HPDE6-E6E7 (cell line): ENCODE data around the gene S100A1.

Experiments used
- DNase-seq: peaks from one replicate; pipeline ENCODE4 v3.0.0; 2011; ENCODE audit warnings: missing footprints; ENCODE audit errors: extremely low spot score

Gene S100A1

DNA sequence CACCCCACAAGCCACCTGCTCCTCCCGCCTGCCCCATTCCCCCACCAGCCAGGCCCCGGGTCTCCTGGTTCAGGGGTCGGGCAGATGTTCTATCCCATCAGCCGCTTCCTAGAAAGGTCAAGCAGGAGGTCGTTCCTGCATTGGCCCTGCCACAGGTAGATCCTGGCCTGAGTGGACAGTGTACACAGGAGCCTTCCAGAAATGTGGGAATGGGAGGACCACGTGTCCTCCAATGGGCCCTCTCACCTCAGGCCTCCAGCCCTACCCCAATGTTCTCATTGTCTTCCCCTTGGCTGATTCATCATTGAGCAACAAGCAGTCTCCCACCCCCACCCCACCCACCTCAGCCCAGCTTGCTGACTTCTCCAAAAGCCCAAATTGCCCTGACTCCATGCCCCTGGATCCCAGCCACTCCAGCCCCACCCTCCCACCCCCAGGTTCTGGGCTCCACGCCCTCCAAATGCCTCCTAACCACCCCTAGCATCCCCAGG lies 17.4 kb upstream of the S100A1 start:
- no peak for DNase-seq

DNA sequence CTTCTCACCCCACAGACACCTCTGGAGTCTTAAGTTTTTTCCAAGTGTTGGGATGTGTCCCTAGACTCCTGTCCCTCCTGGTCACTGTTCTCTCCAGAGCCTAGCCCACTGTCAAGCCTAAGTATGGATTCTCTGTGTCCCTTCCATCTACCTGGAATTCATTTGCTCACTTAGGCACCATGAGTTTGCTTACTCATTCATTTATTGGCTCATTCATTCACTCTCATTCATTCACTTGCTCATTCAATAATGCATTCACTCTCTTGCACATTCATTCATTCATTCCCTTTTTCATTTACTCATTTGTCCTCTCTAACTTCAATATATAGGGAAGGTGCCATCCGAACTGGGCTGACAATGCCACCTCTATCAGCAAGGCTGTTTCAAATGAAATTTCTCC lies 16.9 kb upstream of the S100A1 start:
- no peak for DNase-seq

DNA sequence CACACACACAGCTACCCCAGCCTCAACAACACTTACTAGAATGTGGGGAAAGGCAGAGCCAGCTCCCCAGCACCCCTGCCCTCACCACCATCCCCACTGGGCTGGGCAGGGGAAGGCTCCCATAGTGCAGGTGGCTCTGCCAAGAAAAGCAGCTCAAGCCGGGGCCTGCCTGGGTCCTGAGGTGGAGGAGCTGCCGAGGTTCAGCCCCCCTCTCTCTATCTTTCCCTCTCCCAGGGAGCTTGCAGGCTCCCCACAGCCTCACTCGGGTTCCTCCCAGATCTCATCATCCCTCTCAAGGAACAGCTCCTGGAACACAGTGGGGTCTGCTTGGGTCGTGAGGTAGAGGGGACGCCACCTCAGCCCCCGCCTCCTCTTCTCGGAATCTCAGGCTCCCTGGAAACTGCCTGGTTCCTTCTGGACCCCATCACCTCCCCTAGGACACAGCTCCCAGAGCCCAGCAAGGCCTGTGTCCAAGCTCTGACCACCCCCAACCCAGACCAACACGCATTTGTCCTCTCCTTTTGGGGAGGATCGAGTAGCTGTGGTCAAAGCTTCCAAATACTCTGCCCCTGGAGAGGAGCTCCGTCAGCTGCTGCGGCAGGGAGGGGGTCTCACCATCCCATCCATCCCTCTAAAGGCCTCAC lies 16.0 kb upstream of the S100A1 start:
- no peak for DNase-seq

DNA sequence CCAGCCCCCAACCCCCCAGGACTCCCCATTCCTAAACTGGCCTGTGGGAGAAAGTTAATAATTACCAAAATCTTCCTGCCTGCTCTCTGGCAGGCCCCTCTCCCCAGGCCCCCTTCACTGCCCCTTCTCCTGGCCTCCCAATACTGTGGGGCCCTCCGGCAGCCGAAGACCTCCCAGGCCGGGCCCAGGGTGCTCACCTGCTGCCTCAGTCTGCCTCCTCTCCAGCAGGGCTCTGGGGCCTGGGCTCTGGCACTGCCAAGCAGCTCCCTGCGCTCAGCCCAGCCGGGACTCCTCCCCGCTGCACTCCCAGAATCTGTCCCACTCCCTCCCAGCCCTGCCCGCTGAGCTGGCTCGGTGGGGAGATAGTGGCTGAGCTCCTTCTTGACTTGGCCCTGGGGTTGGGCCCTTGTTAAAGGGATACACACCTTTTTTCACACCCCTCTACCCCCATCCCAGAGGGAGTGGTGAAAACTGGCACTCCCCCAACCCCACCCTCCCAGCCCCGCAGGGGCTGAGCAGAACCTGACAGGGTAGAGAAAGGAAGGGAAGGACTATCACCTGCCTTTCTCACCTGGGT lies 15.4 kb upstream of the S100A1 start, which contains the start of gene S100A16:
Gene S100A16 (minus strand): TSS at position 383 of the 577 bp plus-strand sequence. CDS start 4,986 bp downstream, outside the sequence.
- DNase-seq: peak; percentile 91

DNA sequence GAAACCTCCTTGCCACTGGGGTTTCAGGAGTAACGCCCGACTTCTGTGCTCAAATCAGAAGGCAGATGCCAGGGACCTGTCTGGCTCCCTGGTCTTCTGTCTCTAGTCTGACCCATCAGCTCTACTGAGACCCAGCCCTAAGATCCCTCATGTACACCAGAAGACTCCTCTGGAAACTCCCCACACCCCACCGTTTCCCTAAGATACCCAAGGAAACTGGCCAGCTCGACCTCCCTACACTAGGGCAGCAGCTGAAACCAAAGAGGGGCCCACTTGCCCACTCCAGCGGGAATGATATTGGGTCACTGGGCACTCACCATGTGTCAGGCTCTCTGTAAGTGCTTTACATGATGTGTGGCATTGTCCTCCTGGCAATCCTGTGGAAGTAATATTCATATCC lies 14.8 kb upstream of the S100A1 start:
- DNase-seq: no peak

DNA sequence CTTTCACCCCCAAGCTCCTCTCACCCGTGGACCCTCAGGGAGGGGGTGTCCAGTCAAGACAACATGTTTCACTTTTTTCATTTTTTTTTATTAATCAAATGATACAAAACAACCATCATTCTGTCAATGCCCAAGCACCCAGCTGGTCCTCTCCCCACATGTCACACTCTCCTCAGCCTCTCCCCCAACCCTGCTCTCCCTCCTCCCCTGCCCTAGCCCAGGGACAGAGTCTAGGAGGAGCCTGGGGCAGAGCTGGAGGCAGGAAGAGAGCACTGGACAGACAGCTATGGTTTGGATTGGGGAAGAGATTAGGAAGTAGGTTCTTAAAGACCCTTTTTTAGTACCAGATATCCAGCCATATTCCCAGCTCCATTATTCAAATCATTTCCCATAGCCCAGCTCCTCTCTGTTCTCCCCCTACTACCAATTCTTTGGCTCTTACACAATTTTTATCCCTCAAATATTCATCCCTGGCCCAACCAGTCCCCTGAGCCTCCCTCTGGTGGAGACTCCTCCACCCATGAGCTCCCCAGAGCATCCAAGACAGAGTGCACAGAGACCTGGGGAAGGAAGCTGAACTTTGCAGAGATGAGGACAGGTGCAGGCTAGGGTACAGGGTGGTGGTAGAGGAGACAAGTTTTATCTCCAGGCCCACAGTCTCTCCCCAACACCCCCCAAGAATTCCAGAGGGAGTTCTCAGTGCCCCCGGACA lies 13.9 kb upstream of the S100A1 start:
- no peak for DNase-seq

DNA sequence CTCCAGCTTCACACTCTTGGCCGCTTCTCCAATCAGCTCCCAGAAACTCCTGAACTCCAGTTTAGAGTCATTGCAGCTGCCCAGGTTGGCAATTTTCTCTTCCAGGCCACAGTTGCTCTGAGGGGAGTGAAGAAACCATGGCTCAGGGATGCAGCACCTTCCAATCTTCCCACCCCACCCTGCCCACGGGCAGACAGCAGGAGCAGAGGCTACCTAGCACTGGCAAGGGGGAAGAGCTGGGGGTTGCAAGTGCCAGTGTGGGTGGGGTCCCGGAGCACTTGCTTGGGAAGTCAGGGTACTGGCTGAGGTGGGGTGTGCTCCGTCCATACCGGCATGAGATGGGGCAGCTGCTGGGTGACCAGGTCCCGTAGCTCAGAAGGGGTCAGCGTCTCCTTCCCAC lies 13.3 kb upstream of the S100A1 start:
- DNase-seq: no peak

DNA sequence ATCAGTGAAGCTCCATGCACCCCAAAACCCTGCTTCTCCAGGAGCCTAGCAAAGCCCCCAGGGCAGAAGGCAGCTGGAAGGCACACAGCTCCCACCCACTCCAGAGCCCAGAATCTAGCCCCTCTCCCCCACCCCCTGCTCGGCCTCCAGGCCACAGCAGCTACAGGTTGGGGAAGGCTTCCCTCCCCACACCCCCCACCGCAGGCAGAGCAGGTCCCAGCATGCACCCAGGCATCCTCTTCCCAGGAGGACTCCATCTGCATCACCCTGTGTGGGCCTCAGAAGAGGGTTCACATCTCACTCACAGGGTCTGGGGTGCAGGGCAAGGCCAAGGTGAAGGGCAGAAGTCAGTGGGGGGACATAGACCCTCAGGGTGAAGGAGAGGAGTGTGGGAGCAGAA lies 12.8 kb upstream of the S100A1 start:
- no peak for DNase-seq

DNA sequence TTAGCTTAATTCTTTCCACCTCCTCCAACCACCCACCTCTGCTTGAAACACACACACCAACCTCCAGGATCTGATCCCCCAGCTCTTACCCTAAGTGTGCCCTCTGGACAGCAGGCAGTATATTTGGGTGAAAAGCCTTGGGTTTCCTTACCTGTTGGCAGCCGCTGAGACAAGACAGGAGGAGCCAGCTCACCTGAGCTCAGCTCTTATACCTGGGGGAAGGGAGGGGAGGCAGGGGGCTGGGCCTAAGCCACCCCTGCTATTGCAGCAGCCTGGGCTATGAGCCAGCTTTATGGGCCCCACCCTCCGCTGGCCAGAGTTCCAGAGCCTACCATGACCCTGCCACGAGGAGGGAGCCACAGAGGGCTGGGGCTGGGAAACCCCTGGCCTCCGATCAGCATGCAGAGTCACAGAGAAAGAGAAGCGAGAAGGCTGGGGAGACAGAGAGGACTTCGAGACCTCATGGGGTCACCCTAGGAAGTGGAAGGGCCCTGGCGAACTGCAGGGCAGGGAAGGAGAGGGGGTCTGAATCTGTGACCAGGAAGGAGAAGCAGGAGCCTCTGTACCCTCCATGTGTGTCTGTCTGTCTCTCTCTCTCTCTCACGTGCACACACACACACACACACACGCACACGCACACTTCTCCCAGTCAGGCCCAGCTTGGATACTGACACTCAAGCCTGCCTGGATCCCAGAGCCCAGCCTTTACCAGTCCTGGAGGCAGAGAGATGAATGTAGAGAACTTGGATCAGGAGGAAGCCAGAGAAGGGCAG lies 11.9 kb upstream of the S100A1 start, which contains the start of gene S100A14:
Gene S100A14 (minus strand): TSS at position 182 of the 773 bp plus-strand sequence. CDS start 467 bp downstream, outside the sequence.
- peak; percentile 90 for DNase-seq

DNA sequence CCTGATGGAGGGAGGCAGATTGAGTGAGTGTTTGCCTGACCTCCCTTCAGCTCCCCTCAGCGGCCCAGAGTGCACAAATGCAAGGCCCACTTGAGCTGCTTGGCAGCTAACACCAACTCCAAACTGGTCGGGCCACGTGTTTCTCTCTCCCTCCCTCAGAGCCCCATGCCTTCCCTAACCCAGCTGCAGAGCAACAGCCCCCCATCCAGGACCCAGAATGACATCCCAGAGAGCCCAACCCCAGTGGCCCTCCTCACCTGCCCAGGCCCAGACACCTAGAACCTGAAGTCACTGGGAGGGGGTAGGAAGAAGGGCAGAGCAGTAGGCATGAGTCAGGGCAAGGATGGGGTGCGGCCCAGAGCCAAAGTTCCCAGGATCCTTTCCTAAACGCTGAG lies 11.3 kb upstream of the S100A1 start:
- DNase-seq: no peak

DNA sequence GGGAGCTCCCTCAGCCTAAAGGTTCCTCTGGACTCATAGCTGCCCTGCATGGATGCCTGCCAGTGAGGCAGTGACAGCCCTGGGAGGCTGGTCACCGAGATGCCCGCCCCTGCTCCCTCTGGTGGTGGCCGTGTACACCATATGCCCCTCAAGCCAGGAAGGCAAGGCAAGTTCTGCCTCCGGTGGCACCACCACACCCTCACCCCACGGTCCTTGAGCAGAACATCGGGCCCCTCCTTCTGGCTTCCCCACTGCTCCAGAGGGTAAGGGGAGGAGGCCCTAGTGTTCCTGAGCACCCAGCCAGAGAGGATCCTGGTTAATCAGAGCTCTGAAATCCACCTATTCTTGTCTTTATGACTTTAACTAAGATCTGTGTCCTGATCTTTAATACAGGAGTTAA lies 10.6 kb upstream of the S100A1 start:
- DNase-seq: no peak

DNA sequence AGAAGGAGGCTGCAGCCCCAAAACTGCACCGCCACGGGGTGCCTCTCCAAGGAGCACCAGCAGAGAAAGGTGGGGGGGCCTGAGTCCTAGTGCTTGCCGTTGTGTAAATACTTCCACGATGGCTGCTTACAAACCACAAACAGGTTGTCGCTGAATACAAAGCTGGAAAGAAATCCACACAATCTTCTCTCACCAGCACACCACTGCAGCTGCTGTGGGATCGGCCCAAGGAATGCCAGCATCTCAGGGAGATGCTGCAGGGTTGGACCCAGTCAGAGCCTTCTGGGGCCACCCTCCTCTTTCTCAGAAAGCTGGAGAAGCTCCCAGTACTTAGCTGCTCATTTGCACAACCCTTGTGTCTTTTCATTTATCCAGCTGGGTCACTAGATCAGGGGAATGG lies 9.1 kb upstream of the S100A1 start:
- no peak for DNase-seq

DNA sequence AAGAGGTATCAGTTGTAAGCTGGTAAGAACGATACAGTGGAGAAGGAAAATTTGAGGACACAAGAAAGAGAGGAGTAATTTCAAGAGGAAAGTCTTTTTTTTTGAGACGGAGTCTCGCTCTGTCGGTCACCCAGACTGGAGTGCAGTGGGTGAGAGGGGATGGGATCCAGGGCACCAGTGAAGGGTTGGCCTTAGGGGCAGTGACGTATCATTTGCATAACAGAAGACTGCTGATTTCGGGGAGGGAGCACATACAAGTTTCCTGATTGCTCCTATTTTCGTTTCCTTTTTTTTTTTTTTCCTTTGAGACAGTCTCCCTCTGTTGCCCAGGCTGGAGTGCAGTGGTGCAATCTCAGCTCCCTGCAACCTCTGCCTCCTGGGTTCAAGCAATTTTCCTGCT lies 5.1 kb upstream of the S100A1 start:
- no peak for DNase-seq

DNA sequence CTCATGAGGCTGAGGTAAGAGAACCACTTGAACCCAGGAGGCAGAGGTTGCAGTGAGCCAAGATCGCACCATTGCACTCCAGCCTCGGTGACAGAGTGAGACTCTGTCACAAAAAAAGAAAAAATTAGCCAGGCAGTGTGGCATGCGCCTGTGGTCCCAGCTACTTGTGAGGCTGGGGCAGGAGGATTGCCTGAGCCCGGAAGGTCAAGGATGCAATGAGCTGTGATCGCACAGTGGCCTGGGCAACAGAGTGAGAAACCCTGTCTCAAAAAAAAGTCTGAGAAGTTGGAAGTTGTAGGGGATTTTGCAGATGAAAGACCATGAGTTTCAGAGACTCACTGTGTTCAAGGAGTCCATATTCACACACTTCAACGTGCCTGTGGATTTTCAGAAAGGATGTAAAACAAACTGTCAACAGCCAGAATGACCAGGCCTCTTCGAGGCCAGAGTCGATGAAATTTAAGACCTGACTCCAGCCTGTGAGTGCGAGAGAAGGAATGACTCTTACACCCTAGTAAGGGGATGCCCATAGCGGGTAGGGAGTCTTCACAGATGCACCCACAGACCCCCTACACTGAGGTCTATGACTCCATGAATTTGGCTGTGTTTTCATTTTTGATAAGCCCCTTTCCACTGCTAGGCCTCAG lies 3.1 kb upstream of the S100A1 start:
- DNase-seq: no peak

DNA sequence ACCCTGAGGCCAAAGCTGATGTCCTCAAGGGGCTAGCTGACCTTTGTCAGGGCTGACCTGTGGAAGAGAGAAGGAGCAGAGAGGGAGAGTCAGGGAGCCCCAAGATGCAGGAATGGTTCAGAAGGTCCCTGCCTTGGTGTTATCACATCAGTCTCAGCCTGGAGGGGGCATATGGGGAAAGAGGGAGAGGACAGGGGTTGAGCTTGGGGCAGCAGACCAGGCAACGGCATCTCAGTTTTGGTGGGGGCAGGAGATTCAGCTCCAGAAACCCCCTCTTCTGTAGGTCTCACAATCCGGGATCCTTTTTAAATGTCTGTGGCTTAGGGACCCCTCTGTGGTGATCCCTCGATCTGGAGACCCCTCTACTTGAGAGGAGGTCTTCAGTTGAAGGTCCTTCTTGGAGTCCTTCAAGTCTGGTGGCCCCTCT lies 1.7 kb upstream of the S100A1 start:
- no peak for DNase-seq

DNA sequence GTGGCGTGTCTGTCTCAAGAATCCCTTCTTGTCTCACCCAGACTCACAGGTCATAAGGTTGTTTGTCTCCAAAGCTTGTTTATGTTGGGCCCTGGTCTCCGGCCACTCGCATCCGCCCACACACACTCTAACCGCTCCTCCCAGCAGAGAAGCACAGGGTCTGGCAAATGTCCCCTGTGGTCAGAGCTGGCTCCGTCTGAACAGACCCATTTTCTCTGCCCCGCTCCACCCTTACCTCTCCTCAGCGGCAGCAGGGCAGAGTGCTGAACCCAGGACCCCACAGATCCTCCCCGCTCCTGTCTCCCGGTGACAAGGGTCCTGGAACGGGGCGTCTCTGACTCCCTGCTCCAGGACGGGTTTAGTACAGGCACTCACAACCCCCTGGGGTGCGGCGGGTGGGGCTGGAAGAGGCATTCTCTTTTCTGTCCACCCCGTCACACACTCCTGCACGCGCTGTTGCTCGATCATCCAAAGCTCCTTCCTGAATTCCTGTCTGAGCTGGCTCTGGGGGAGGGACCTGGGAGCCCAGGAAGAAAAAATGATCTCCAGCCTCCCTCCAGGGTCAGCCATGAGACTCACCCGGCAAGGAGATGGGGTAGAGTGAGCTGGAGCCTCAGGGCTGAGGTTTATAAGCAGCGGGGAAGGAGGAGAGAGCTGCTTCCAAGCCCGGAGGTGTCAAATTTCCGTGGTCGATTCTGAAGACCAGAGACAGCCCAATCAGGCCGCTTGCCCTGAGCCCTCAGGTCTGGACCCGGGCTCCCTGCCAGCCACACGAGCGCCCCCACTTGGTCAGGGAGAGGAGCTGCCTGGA lies 1.1 kb upstream of the S100A1 start, which contains the start of gene S100A13:
Gene S100A13 (minus strand): TSS at position 602 of the 811 bp plus-strand sequence. CDS start 1,033 bp downstream, outside the sequence.
- peak; percentile 79 for DNase-seq

DNA sequence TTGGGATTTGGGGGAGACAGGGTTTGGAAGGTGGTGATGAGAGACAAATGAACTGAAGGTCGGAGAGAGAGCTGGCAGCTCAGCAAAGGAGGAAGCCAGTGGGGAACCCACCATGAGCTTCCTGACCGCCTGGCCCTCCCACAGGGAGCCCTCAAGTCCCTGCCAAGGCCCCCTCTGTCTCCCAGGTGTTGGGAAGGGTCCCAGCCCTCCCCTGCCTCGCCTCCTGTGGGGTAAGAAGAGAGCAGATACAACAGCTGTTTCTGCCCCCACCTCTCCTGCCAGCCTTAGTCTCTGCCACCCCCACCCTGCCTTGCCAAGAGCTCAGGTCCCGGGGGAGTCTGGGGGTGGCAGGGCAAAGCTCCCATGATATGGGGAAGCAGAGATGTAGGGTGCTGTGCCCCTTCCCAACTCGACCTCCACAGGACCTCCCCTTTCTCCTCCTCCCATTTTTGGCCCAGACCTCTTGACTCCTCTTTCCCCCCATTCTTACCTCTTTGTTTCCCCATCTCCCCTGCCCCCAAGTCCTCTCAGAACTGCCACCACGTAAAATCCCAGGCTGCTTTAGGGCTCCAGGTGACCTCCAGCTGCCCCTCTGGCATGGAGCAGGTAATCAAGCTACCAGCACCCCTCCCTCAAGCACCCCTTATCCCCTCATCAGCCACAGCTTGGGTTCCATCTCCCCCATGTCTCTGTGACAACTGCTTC lies 556 bp downstream of the S100A1 start:
- no peak for DNase-seq

DNA sequence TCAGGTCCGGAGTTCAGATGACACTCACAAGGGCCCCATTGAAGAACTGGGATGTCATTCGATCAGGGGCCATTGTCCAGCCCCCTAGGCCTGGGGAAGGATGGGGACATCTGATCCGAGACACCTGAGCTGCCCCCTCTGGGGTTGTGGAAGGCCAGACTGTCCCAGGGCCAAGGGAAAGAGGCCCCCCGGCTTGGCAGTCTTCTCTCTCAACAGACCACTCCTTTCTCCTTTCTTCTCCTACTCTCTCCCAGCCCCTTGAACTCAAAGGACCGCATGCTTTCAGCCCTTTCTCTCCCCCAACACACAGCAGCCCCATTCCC lies 1.1 kb downstream of the S100A1 start:
- DNase-seq: no peak

DNA sequence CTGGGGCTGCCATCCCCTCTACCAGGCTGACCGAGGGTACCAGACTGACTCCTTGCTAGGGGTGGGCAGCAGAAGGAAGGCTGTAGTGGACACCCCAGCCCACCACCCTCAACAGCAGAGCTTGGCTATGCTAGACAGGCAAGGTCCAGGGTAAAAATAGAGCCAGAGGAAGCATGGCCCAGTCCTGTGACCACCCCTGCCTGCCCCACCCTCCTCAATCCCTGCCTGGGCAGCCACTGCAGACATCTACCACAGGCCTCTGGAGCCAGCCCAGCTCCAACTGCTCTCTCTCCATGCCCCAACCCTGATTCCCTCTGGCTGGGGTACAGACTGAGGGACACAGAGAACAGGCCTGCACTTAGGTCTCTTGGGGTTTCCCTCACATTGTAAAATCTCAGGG lies 1.7 kb downstream of the S100A1 start:
- DNase-seq: no peak

DNA sequence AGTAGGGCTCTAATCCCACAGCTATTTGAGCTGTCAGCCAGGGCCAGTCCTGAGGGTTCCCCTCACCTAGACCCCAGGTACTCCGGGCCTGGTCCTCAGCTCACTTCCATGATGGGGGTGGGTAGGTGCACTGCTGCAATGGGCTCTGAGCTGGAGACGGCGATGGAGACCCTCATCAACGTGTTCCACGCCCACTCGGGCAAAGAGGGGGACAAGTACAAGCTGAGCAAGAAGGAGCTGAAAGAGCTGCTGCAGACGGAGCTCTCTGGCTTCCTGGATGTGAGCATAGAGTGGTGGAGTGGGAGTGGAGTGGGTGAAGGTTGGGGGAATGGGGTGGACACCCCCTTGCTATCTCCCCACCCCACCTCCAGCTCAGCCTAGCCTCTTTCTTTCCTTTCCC lies 2.1 kb downstream of the S100A1 start:
- DNase-seq: no peak
